Colonic mucosa (tissue), 4 donors: Measurements from ENCODE around the gene COMMD3. TPM values are rescaled to one million over a fixed set of nuclear protein-coding genes. Genes with fewer than 3 reads are reported as not detected.

ENCODE experiments used
- DNase-seq: peaks from one replicate; pipeline ENCODE4 v3.0.0-alpha.2; 2020
- H3K27ac ChIP-seq: fragments of 200-600 bp; one replicate; pipeline ENCODE4 v1.8.0; 2021
- H3K27me3 ChIP-seq: fragments of 200-600 bp; one replicate; pipeline ENCODE4 v1.8.0; 2021
- H3K36me3 ChIP-seq: fragments of 200-600 bp; one replicate; pipeline ENCODE4 v1.8.0; 2021
- H3K4me1 ChIP-seq: fragments of 200-600 bp; one replicate; pipeline ENCODE4 v1.8.0; 2021; ENCODE audit warnings: mild to moderate bottlenecking
- H3K4me3 ChIP-seq: fragments of 200-600 bp; one replicate; pipeline ENCODE4 v1.8.0; 2021
- H3K9ac ChIP-seq, 2 donors: one replicate each; pipeline ENCODE4 v1.7.0; 2013; ENCODE audit warnings: control low read depth in 2 of 2, low read depth in 2 of 2, low read length in 2 of 2
- H3K9me3 ChIP-seq: fragments of 200-600 bp; one replicate; pipeline ENCODE4 v1.8.0; 2021
- intact Hi-C: fragments of 100-400 bp; cut with DNase I; formaldehyde crosslinking; loops from one replicate; pipeline ENCODE4 v1.14.1; 2022
- total RNA-seq, 2 donors: library from RNA; stranded (reverse); fragmentation: NEBNext Ultra II Directional in 1 of 2; extraction: Animal tissue kit (Norgen Biotek cat#: 25700) in 1 of 2; gene quantifications; one replicate each; pipeline ENCODE4 v1.2.1, GENCODE V29; 2021
- TF ChIP-seq, protein P1 (sequence below): fragments of 200-600 bp; IDR thresholded peaks from one replicate; pipeline ENCODE4 v1.8.0; 2022; ENCODE audit warnings: antibody characterized with exemption, mild to moderate bottlenecking
- donor health status: healthy.
- donor health status: DM: no; HTN: no; CAD: no.
- donor health status: DM: no; HTN: no; CAD: no.

The COMMD3 gene
- total RNA-seq, 2 donors from 2014 or later: 41.3 to 45.7 TPM

DNA sequence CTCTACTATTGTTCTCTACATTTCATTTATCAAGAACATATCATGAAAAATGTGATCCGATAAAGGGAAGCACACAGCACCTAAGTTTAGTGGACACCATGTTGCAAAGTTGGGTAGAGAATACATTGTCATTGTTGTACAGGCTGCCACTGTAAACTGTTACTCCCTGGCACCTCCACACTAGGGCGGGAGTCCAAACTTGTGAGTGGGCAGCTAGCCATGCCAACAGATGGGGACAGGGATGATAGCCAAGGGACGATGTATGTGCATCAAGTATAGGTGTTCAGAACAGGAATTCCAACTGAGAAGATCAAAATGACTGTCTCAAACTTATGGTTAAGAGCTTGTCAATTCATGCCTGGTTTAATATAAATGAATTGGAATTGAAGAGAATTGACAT is 31.1 kb upstream of the COMMD3 start:
- no peak overlapping the region for H3K4me3 ChIP-seq
- TF ChIP-seq, protein P1, sequence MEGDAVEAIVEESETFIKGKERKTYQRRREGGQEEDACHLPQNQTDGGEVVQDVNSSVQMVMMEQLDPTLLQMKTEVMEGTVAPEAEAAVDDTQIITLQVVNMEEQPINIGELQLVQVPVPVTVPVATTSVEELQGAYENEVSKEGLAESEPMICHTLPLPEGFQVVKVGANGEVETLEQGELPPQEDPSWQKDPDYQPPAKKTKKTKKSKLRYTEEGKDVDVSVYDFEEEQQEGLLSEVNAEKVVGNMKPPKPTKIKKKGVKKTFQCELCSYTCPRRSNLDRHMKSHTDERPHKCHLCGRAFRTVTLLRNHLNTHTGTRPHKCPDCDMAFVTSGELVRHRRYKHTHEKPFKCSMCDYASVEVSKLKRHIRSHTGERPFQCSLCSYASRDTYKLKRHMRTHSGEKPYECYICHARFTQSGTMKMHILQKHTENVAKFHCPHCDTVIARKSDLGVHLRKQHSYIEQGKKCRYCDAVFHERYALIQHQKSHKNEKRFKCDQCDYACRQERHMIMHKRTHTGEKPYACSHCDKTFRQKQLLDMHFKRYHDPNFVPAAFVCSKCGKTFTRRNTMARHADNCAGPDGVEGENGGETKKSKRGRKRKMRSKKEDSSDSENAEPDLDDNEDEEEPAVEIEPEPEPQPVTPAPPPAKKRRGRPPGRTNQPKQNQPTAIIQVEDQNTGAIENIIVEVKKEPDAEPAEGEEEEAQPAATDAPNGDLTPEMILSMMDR: no peak
- intact Hi-C loops: no loop called here

DNA sequence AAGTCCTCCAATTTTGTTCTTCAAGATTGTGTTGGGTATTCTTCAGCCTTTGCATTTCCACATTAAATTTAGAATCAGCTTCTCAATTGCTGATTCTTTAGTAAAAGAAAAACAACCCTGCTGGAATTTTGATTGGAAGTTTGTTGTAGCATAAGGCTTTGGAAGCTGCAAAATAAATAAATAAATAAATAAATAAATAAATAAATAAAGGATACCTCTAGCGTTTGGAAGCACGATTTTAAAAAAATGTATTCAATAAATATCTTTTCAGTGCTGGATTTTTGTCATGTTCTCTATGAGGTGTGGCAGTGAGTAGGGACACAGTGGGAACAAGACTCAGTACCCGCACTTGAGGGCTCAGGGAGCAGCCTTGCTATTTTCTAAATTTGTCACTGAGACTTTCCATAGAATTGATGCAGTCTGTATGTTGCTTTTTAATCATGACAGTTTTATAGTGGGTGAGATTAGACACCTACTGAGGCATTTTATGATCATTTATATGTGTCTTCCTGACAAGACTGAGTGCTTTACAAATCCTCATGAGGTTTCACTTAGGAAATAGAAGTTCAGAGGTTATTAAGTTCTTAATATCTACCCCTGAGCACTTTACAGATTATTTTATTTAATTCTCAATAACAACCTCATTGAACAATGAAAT is 22.3 kb upstream of the COMMD3 start:
- H3K27me3 ChIP-seq: no peaks in the 10 kb centered on the region
- H3K36me3 ChIP-seq: no peaks in the 10 kb centered on the region
- no peak overlapping the region for H3K27ac ChIP-seq
- intact Hi-C loops: no loop called here
- TF ChIP-seq, protein P1: no peak
- no peaks in the 10 kb centered on the region for H3K9me3 ChIP-seq
- no peak overlapping the region for H3K9ac ChIP-seq
- no peaks in the 10 kb centered on the region for H3K4me1 ChIP-seq
- no peak for DNase-seq
- H3K4me3 ChIP-seq: no peak overlapping the region

More for the DNA sequence above, 31.1 kb upstream of the COMMD3 start:
- no peak for DNase-seq
- no peaks in the 10 kb centered on the region for H3K27me3 ChIP-seq
- no peaks in the 10 kb centered on the region for H3K36me3 ChIP-seq
- no peak overlapping the region for H3K27ac ChIP-seq
- H3K9me3 ChIP-seq: no peaks in the 10 kb centered on the region
- H3K9ac ChIP-seq: no peak overlapping the region
- H3K4me1 ChIP-seq: no peaks in the 10 kb centered on the region

DNA sequence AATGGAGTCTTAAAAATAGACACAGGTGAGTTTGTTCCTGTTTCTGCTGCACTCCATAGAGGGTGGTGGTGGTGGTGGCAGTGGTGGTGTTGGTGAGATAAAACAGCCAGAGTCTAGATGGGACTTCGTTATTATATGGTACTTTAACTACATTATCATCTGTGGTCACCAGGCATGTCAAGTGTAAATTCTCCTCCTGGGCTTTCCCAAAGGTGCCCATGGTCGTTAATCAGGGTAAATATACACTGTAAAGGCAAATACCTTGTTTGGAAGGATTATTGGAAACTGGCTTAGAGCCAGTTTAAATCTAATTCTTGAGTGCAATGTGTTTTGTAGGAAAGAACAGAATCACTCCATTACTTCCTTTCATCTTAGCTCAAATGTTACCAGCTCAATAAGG is 21.5 kb upstream of the COMMD3 start:
- intact Hi-C loops: no loop called here
- no peaks in the 10 kb centered on the region for H3K9me3 ChIP-seq
- H3K4me3 ChIP-seq: no peak overlapping the region
- no peaks in the 10 kb centered on the region for H3K27me3 ChIP-seq
- no peaks in the 10 kb centered on the region for H3K36me3 ChIP-seq
- TF ChIP-seq, protein P1: no peak
- DNase-seq: no peak
- H3K4me1 ChIP-seq: no peaks in the 10 kb centered on the region
- no peak overlapping the region for H3K27ac ChIP-seq
- H3K9ac ChIP-seq: no peak overlapping the region

DNA sequence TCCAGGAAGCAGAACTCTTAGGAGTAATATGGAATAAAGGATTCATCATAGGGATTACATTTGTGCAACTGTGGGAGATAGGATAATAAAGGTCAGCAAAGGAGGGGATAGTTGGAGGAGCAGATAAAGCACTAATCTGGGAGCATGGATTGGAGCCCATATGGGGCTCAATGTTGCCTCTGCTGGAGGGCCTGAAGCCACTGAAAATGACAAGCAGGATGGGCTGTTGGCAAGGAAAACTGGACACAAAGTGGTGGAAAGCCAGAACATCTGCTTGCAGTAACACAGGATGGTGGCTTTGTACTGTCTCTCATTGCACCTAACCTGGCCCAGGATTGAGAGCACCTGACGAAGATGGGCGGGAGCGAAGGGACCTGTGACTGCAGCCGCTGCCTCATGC is 15.0 kb upstream of the COMMD3 start:
- H3K4me3 ChIP-seq: no peak overlapping the region
- H3K9me3 ChIP-seq: no peaks in the 10 kb centered on the region
- no peak for DNase-seq
- H3K9ac ChIP-seq: no peak overlapping the region
- H3K4me1 ChIP-seq: no peaks in the 10 kb centered on the region
- TF ChIP-seq, protein P1: no peak
- no peaks in the 10 kb centered on the region for H3K36me3 ChIP-seq
- H3K27me3 ChIP-seq: no peaks in the 10 kb centered on the region
- H3K27ac ChIP-seq: no peak overlapping the region
- intact Hi-C loops: no loop called here

DNA sequence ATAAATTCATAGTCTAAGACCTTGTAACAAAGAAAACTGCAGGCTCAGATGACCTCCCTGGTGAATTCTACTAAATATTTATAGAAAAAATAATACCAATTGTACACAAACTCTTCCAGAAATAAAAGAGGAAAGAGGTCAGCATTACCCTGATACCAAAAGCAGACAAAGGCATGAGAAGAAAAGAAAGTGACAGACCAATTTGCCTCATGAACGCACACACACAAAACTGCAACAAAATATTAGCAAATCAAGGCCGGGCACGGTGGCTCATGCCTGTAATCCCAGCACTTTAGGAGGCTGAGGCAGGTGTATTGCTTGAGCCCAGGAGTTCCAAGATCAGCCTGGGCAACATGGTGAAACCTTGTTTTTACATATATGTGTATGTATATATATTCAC is 12.7 kb upstream of the COMMD3 start:
- intact Hi-C loops: no loop called here
- Histone ChIP-seq H3K9ac (no peak overlapping the region), H3K36me3 (no peaks in the 10 kb centered on the region), H3K9me3 (no peaks in the 10 kb centered on the region), H3K27me3 (no peaks in the 10 kb centered on the region), H3K4me3 (no peak overlapping the region), H3K27ac (no peak overlapping the region), H3K4me1 (no peaks in the 10 kb centered on the region)
- TF ChIP-seq, protein P1: no peak
- no peak for DNase-seq
